H1 (cell line): ENCODE results near the gene CPLX1. TPM values are rescaled to one million over a fixed set of nuclear protein-coding genes. Genes with fewer than 3 reads are reported as not detected.

Source experiments
- CTCF ChIA-PET: fragments of 300-600 bp; sonication (Branson Sonifier 250); formaldehyde crosslinking; loops from one replicate; lab custom pipeline; 2021; ENCODE audit not compliant: partially characterized antibody; lab: Charles Lee
- POLR2A ChIA-PET: fragments of 300-600 bp; sonication (Branson Sonifier 250); formaldehyde crosslinking; loops from one replicate; lab custom pipeline; 2021; ENCODE audit warnings: inconsistent platforms; ENCODE audit not compliant: partially characterized antibody; lab: Charles Lee
- DNase-seq, 2 experiments: peaks; one replicate each; pipeline versions ENCODE4 v3.0.0 to v3.0.0-alpha.2; 2010 to 2022; ENCODE audit warnings: low spot score in 2 of 2, low read depth in 1 of 2, mixed read lengths in 1 of 2
- FAIRE-seq: peaks from 2 replicates; lab custom pipeline; 2011; peaks lifted over from hg19 to GRCh38; lab: Jason Lieb, UNC
- H2AFZ ChIP-seq: 2 replicates; pipeline ENCODE4 v1.8.1; 2012; ENCODE audit warnings: low read length, inconsistent platforms
- H2AK5ac ChIP-seq: 2 replicates; pipeline ENCODE4 v1.6.1; 2013; ENCODE audit warnings: low read depth, low read length
- H2BK120ac ChIP-seq: replicated peaks from 2 replicates; pipeline ENCODE3; 2013; ENCODE audit warnings: low read depth, low read length, inconsistent platforms
- H2BK12ac ChIP-seq: 2 replicates; pipeline ENCODE4 v1.6.1; 2013; ENCODE audit warnings: low read depth, low read length
- H2BK15ac ChIP-seq: 2 replicates; pipeline ENCODE4 v1.6.1; 2013; ENCODE audit warnings: low read length
- H2BK20ac ChIP-seq: 2 replicates; pipeline ENCODE4 v1.6.1; 2013; ENCODE audit warnings: low read length
- H2BK5ac ChIP-seq: 2 replicates; pipeline ENCODE4 v1.6.1; 2013; ENCODE audit warnings: low read depth, low read length
- H3K14ac ChIP-seq: 2 replicates; pipeline ENCODE4 v1.6.1; 2013; ENCODE audit warnings: inconsistent platforms; ENCODE audit not compliant: insufficient read length
- H3K18ac ChIP-seq: 2 replicates; pipeline ENCODE4 v1.6.1; 2013; ENCODE audit warnings: low read length; ENCODE audit errors: extremely low read depth
- H3K23ac ChIP-seq: 2 replicates; pipeline ENCODE4 v1.6.1; 2013; ENCODE audit warnings: inconsistent platforms; ENCODE audit not compliant: insufficient read length
- H3K23me2 ChIP-seq: 2 replicates; pipeline ENCODE4 v1.6.1; 2013; ENCODE audit warnings: low read depth, low read length
- H3K27ac ChIP-seq: 2 replicates; pipeline ENCODE4 v1.6.1; 2011; ENCODE audit warnings: low read depth, low read length, inconsistent platforms
- H3K27me3 ChIP-seq, 4 experiments: replicated peaks in 1 of 4; 1 replicate in 1 of 4; 2 replicates in 3 of 4; pipeline versions ENCODE4 v1.6.1 to v1.8.1; 2011 to 2013; ENCODE audit warnings: low read length in 3 of 4, mild to moderate bottlenecking in 3 of 4, inconsistent platforms in 2 of 4, mixed read lengths in 2 of 4, moderate library complexity in 1 of 4; ENCODE audit not compliant: control insufficient read depth in 3 of 4, insufficient read depth in 3 of 4; ENCODE audit errors: extremely low read depth in 1 of 4
- H3K36me3 ChIP-seq, 4 experiments: 2 replicates each; pipeline versions ENCODE4 v1.6.1 to v1.8.1; 2011 to 2013; ENCODE audit warnings: mild to moderate bottlenecking in 4 of 4, low read length in 3 of 4, moderate library complexity in 2 of 4, control low read depth in 1 of 4, inconsistent platforms in 1 of 4; ENCODE audit not compliant: insufficient read depth in 4 of 4, control insufficient read depth in 2 of 4
- H3K4ac ChIP-seq: replicated peaks from 2 replicates; pipeline ENCODE3; 2013; ENCODE audit warnings: low read length, low read depth, mixed read lengths, inconsistent platforms; ENCODE audit not compliant: insufficient read length
- H3K4me1 ChIP-seq, 4 experiments: replicated peaks in 1 of 4; 1 replicate in 1 of 4; 2 replicates in 3 of 4; pipeline versions ENCODE4 v1.6.1 to v1.8.1; 2011 to 2013; ENCODE audit warnings: low read length in 3 of 4, inconsistent platforms in 2 of 4, mixed read lengths in 1 of 4; ENCODE audit not compliant: insufficient read depth in 4 of 4, control insufficient read depth in 3 of 4
- H3K4me2 ChIP-seq, 2 experiments: 2 replicates each; pipeline versions ENCODE4 v1.6.1 to v1.8.1; 2011 to 2013; ENCODE audit warnings: low read depth in 2 of 2, low read length in 2 of 2, control low read depth in 1 of 2, inconsistent platforms in 1 of 2, mild to moderate bottlenecking in 1 of 2; ENCODE audit not compliant: insufficient read depth in 1 of 2
- H3K4me3 ChIP-seq, 4 experiments: fragments of 200-600, 300-600 bp in 1 of 4; sonication (generic), shearing (Covaris generic), sonication (Bioruptor Twin) in 1 of 4; 2 replicates each; pipeline versions ENCODE4 v1.5.1 to v1.8.1; 2011 to 2016; ENCODE audit warnings: low read length in 4 of 4, low read depth in 3 of 4, control low read depth in 2 of 4, inconsistent platforms in 2 of 4, mild to moderate bottlenecking in 2 of 4, mixed read lengths in 1 of 4, moderate library complexity in 1 of 4; ENCODE audit not compliant: insufficient read depth in 2 of 4; ENCODE audit errors: extremely low read depth in 1 of 4
- H3K56ac ChIP-seq: replicated peaks from 2 replicates; pipeline ENCODE3; 2013; ENCODE audit warnings: low read depth, mild to moderate bottlenecking, mixed read lengths, low read length, inconsistent platforms; ENCODE audit not compliant: insufficient read length
- H3K79me1 ChIP-seq: 2 replicates; pipeline ENCODE4 v1.6.1; 2013; ENCODE audit warnings: low read depth, low read length, control low read depth
- H3K79me2 ChIP-seq, 2 experiments: 2 replicates each; pipeline versions ENCODE4 v1.6.1 to v1.8.1; 2012 to 2013; ENCODE audit warnings: low read length in 2 of 2, mild to moderate bottlenecking in 2 of 2, inconsistent platforms in 1 of 2; ENCODE audit not compliant: insufficient read depth in 2 of 2, control insufficient read depth in 1 of 2
- H3K9ac ChIP-seq, 4 experiments: replicated peaks in 1 of 4; 1 replicate in 1 of 4; 2 replicates in 3 of 4; pipeline versions ENCODE4 v1.6.1 to v1.8.1; 2011 to 2013; ENCODE audit warnings: low read depth in 3 of 4, low read length in 3 of 4, control low read depth in 2 of 4, mild to moderate bottlenecking in 2 of 4, moderate library complexity in 2 of 4, inconsistent platforms in 1 of 4; ENCODE audit errors: extremely low read depth in 1 of 4
- H3K9me3 ChIP-seq, 2 experiments: 2 replicates each; pipeline versions ENCODE4 v1.6.1 to v1.8.1; 2012 to 2013; ENCODE audit warnings: mild to moderate bottlenecking in 2 of 2, moderate library complexity in 2 of 2, control low read depth in 1 of 2, inconsistent platforms in 1 of 2, low read depth in 1 of 2, low read length in 1 of 2, mixed read lengths in 1 of 2; ENCODE audit not compliant: insufficient read depth in 2 of 2
- H4K20me1 ChIP-seq, 2 experiments: replicated peaks in 1 of 2; 2 replicates each; pipeline versions ENCODE3 to v1.8.1; 2011 to 2013; ENCODE audit warnings: inconsistent platforms in 2 of 2, low read length in 2 of 2, mild to moderate bottlenecking in 1 of 2; ENCODE audit not compliant: insufficient read depth in 2 of 2, control insufficient read depth in 1 of 2
- H4K5ac ChIP-seq: 2 replicates; pipeline ENCODE4 v1.6.1; 2013; ENCODE audit warnings: low read length, low read depth, mixed read lengths, inconsistent platforms; ENCODE audit not compliant: insufficient read length
- H4K8ac ChIP-seq: 2 replicates; pipeline ENCODE4 v1.8.0; 2013; ENCODE audit warnings: mild to moderate bottlenecking, moderate library complexity, low read length, inconsistent platforms; ENCODE audit not compliant: insufficient read depth; ENCODE audit errors: extremely low read depth
- H4K91ac ChIP-seq: replicated peaks from 2 replicates; pipeline ENCODE3; 2013; ENCODE audit warnings: low read length, mixed read lengths, inconsistent platforms; ENCODE audit not compliant: insufficient read length
- ASH2L ChIP-seq: fragments of 200-600, 300-600 bp; sonication (generic); IDR thresholded peaks from one replicate; pipeline ENCODE4 v1.7.1; 2017; ENCODE audit warnings: low read length
- BCL11A ChIP-seq, 2 experiments: IDR thresholded peaks; one replicate each; pipeline ENCODE4 v1.6.1; 2011; ENCODE audit warnings: low read depth in 2 of 2, low read length in 2 of 2, mild to moderate bottlenecking in 2 of 2
- CBX8 ChIP-seq: fragments of 300-800, 300-1000 bp; sonication (generic); IDR thresholded peaks from 2 replicates; pipeline ENCODE4 v1.7.1; 2016; ENCODE audit warnings: low read depth, low read length, borderline replicate concordance
- CHD1 ChIP-seq: IDR thresholded peaks from 2 replicates; pipeline ENCODE4 v1.6.1; 2012; ENCODE audit warnings: low read depth, low read length, improper control_type of control experiment
- EP300 ChIP-seq, 2 experiments: IDR thresholded peaks; 1 replicate in 1 of 2; 2 replicates in 1 of 2; pipeline ENCODE4 v1.6.1; 2011 to 2012; ENCODE audit warnings: low read depth in 2 of 2, low read length in 2 of 2, mild to moderate bottlenecking in 2 of 2, borderline replicate concordance in 1 of 2, inconsistent platforms in 1 of 2, moderate library complexity in 1 of 2
- FOSL1 ChIP-seq: IDR thresholded peaks from 2 replicates; pipeline ENCODE4 v1.6.1; 2011; ENCODE audit warnings: mild to moderate bottlenecking, low read depth, low read length, moderate library complexity; ENCODE audit not compliant: insufficient read depth
- JUND ChIP-seq: IDR thresholded peaks from 2 replicates; pipeline ENCODE4 v1.6.1; 2011; ENCODE audit warnings: mild to moderate bottlenecking, improper control_type of control experiment, low read length
- RAD21 ChIP-seq, 2 experiments: IDR thresholded peaks in 1 of 2; conservative IDR thresholded peaks in 1 of 2; 2 replicates each; pipeline ENCODE4 v1.6.1; 2011; ENCODE audit warnings: low read depth in 2 of 2, low read length in 2 of 2, improper control_type of control experiment in 1 of 2, inconsistent platforms in 1 of 2, mild to moderate bottlenecking in 1 of 2, moderate library complexity in 1 of 2
- SUZ12 ChIP-seq: fragments of 200-600 bp; sonication (generic); IDR thresholded peaks from 2 replicates; pipeline ENCODE4 v1.6.1; 2012; ENCODE audit warnings: mild to moderate bottlenecking, inconsistent platforms, low read length, moderate library complexity, mixed read lengths
- TAF7 ChIP-seq: optimal IDR thresholded peaks from 2 replicates; pipeline ENCODE3; 2011; ENCODE audit warnings: low read depth, mild to moderate bottlenecking, inconsistent platforms, low read length, moderate library complexity, borderline replicate concordance
- ZNF274 ChIP-seq: IDR thresholded peaks from 2 replicates; pipeline ENCODE4 v1.7.0; 2012; ENCODE audit warnings: low read length, borderline replicate concordance; ENCODE audit errors: extremely low read depth
- WGBS, 2 experiments: shearing (Covaris generic) in 1 of 2; methylation state at CpG; one replicate each; pipeline versions ENCODE4 v1.1.6 to v1.1.7; 2013 to 2015; ENCODE audit warnings: low lambda C conversion rate in 2 of 2, mixed read lengths in 2 of 2, inconsistent platforms in 1 of 2, low coverage in 1 of 2, missing lambda C conversion rate in 1 of 2; ENCODE audit not compliant: insufficient replicate concordance in 2 of 2, insufficient coverage in 1 of 2, insufficient read length in 1 of 2; ENCODE audit errors: extremely low coverage in 1 of 2, missing lambda C conversion rate in 1 of 2; 5-methylcytosine and 5-hydroxymethylcytosine counted together
- polyA plus RNA-seq, 7 experiments: library from polyadenylated mRNA; depleted of rRNA in 3 of 7; stranded (reverse) in 5 of 7; unstranded in 2 of 7; fragments of >200 nt in 5 of 7; fragments of 200-250 nt in 2 of 7; gene quantifications; 1 replicate in 5 of 7; 2 replicates in 1 of 7; 4 replicates in 1 of 7; pipeline versions ENCODE4 v1.2.1 to v1.2.3, GENCODE V29; 2011 to 2013; ENCODE audit warnings: missing spikeins in 2 of 7, mixed read lengths in 2 of 7
- total RNA-seq: library from RNA; stranded (reverse); fragmentation: NEBNext Ultra II Directional; extraction: Animal tissue kit (Norgen Biotek cat#: 25700); gene quantifications from 2 replicates; pipeline ENCODE4 v1.2.1, GENCODE V29; 2021
- TF ChIP-seq, protein P1 (sequence below): IDR thresholded peaks from 2 replicates; pipeline ENCODE4 v1.6.1; 2011; ENCODE audit warnings: low read depth, mild to moderate bottlenecking, low read length; ENCODE audit not compliant: insufficient read depth

CPLX1 gene
- total and polyA plus RNA-seq, 2 of the 8 experiments (the other 6 are each of a cell fraction or from before 2014, with no cell fraction given) = 0.32 to 0.56 TPM

DNA sequence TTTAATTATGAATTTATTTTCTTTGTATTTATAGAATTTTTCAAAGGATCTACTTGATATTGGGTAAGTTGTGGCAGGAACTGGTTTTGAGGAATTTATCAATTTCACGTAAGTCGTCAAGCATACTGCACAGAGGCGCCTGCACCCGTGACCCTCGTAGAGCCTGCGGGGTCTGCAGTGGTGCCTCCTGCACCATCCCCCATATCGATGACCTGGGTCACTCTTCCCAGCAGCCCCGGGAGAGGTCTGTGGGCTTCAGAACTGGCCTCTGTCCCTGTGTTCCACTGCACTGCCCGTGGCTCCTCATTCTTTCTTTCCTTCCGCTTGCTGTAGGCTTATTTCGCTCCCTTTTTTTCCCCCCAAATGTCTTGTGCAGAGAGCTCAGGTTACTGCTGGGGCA lies 31.5 kb upstream of the CPLX1 start:
- peaks cover 0 to 5% of the 10 kb centered on the region in 2 experiments for H4K20me1 ChIP-seq
- WGBS, 2 experiments = 90% methylated on average over 11 of the region's 11 CpGs; no CpG with 5 or more reads in 1 of the 2 experiments
- H3K4me3 ChIP-seq = no peak overlapping the region
- H3K27me3 ChIP-seq = no peaks in the 10 kb centered on the region
- no peak overlapping the region for H3K9ac ChIP-seq
- no peak overlapping the region for H2BK20ac ChIP-seq
- no peak overlapping the region for H3K27ac ChIP-seq
- ChIA-PET POLR2A (no interaction called here), CTCF (interaction anchor here (1.1 to 1.4 kb wide), 2 partner anchors 14 to 38 kb away, joined by 3 read pairs; no protein-coding TSS in a partner anchor)
- no peak overlapping the region for H3K4ac ChIP-seq
- no peaks in the 10 kb centered on the region for H3K79me2 ChIP-seq
- no peak overlapping the region for H3K14ac ChIP-seq
- H4K5ac ChIP-seq = no peak overlapping the region
- H3K4me1 ChIP-seq = no peaks in the 10 kb centered on the region
- H3K9me3 ChIP-seq = no peaks in the 10 kb centered on the region
- FAIRE-seq (no peak), DNase-seq (no peak)
- no peak overlapping the region for H2AK5ac ChIP-seq
- no peaks in the 10 kb centered on the region for H3K23me2 ChIP-seq
- H3K18ac ChIP-seq = no peak overlapping the region
- no peaks in the 10 kb centered on the region for H3K79me1 ChIP-seq
- no peak overlapping the region for H3K56ac ChIP-seq
- no peak overlapping the region for H2AFZ ChIP-seq
- no peak overlapping the region for H2BK120ac ChIP-seq
- H3K36me3 ChIP-seq = peaks cover 5 to 17% (median 12%) of the 10 kb centered on the region in 4 experiments; a peak in 6 of 8 replicates
- H4K91ac ChIP-seq = no peak overlapping the region
- H2BK15ac ChIP-seq = no peak overlapping the region
- no peak overlapping the region for H3K23ac ChIP-seq
- H2BK5ac ChIP-seq = no peak overlapping the region
- H3K4me2 ChIP-seq = no peak overlapping the region
- no peak overlapping the region for H2BK12ac ChIP-seq
- no peak overlapping the region for H4K8ac ChIP-seq
- TF ChIP-seq BCL11A (IDR thresholded peaks at IDR 0.05; ENCODE audit: low read depth in 2 of 2, low read length in 2 of 2) = no peak
- TF ChIP-seq, protein P1, sequence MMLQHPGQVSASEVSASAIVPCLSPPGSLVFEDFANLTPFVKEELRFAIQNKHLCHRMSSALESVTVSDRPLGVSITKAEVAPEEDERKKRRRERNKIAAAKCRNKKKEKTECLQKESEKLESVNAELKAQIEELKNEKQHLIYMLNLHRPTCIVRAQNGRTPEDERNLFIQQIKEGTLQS = no peak
- no peak for TF ChIP-seq ZNF274
- no peak for TF ChIP-seq EP300 (IDR thresholded peaks at IDR 0.05; ENCODE audit: borderline replicate concordance in 1 of 2, low read depth in 2 of 2, low read length in 2 of 2)
- no peak for TF ChIP-seq RAD21 (IDR thresholded peaks at IDR 0.05 in 1 of 2, conservative IDR thresholded peaks at IDR 0.05 in 1 of 2; ENCODE audit: low read depth in 2 of 2, low read length in 2 of 2)
- no peak for TF ChIP-seq CHD1
- no peak for TF ChIP-seq SUZ12
- no peak for TF ChIP-seq ASH2L
- TF ChIP-seq FOSL1 = no peak
- TF ChIP-seq TAF7 = no peak
- TF ChIP-seq CBX8 = no peak
- no peak for TF ChIP-seq JUND
